ENCODE results near the gene OASL. TPM values are rescaled to one million over a fixed set of nuclear protein-coding genes. Genes with fewer than 3 reads are reported as not detected.
A peak's percentile ranks its signal among the peaks of the same experiment; 100 is the strongest.

Gene OASL
- polyA plus RNA-seq, 1 donor from 2014 or later = 0.42 TPM

- Histone ChIP-seq H4K20me1 (ENCODE audit: insufficient read depth) (no peaks in the 10 kb centered on the region), H3K9ac (ENCODE audit: low read length) (no peak overlapping the region), H3K9me2 (ENCODE audit: insufficient read depth, low read length) (no peaks in the 10 kb centered on the region), H3K4me2 (ENCODE audit: low read length) (no peak overlapping the region), H3K27me3 (ENCODE audit: insufficient read depth, low read depth, low read length) (no peaks in the 10 kb centered on the region), H2AFZ (ENCODE audit: low read depth, low read length) (no peak overlapping the region), H3K9me3 (ENCODE audit: low read length) (no peaks in the 10 kb centered on the region), H3K4me3 (ENCODE audit: low read length) (no peak overlapping the region), H3K79me2 (replicated peaks; ENCODE audit: insufficient read depth, low read length) (no peaks in the 10 kb centered on the region), H3K36me3 (ENCODE audit: insufficient read depth, low read length) (no peaks in the 10 kb centered on the region), H3K27ac (ENCODE audit: low read length) (no peak overlapping the region), H3F3A (ENCODE audit: insufficient read depth, low read length, poor library complexity, severe bottlenecking) (no peaks in the 10 kb centered on the region)
- TF ChIP-seq CTCF (IDR thresholded peaks at IDR 0.05; ENCODE audit: poor library complexity, severe bottlenecking) (no peak), EZH2 (IDR thresholded peaks at IDR 0.05; ENCODE audit: borderline replicate concordance, insufficient read depth, low read length, poor library complexity, severe bottlenecking) (no peak), EP300 (conservative IDR thresholded peaks at IDR 0.05; ENCODE audit: poor library complexity, severe bottlenecking) (no peak), POLR2AphosphoS5 (IDR thresholded peaks at IDR 0.05) (no peak), MXI1 (conservative IDR thresholded peaks at IDR 0.05; ENCODE audit: poor library complexity, severe bottlenecking) (no peak), REST (IDR thresholded peaks at IDR 0.05; ENCODE audit: borderline replicate concordance) (no peak), SMC3 (conservative IDR thresholded peaks at IDR 0.05; ENCODE audit: poor library complexity) (no peak), TAF1 (IDR thresholded peaks at IDR 0.05; ENCODE audit: low read depth) (no peak), RAD21 (conservative IDR thresholded peaks at IDR 0.05) (no peak)
Measured at GRCh38 chr12:121062391-121063045, 23.5 kb upstream of the OASL start.

GRCh38 chr12:121061831-121062230 is 22.8 kb upstream of the OASL start:
- Histone ChIP-seq H3K9me3 (ENCODE audit: low read length) (no peaks in the 10 kb centered on the region), H3F3A (ENCODE audit: insufficient read depth, low read length, poor library complexity, severe bottlenecking) (no peaks in the 10 kb centered on the region), H3K9me2 (ENCODE audit: insufficient read depth, low read length) (no peaks in the 10 kb centered on the region), H3K27me3 (ENCODE audit: insufficient read depth, low read depth, low read length) (no peaks in the 10 kb centered on the region), H3K36me3 (ENCODE audit: insufficient read depth, low read length) (no peaks in the 10 kb centered on the region), H3K79me2 (replicated peaks; ENCODE audit: insufficient read depth, low read length) (no peaks in the 10 kb centered on the region), H3K27ac (ENCODE audit: low read length) (no peak overlapping the region), H3K4me3 (ENCODE audit: low read length) (no peak overlapping the region), H3K9ac (ENCODE audit: low read length) (no peak overlapping the region), H3K4me2 (ENCODE audit: low read length) (no peak overlapping the region), H2AFZ (ENCODE audit: low read depth, low read length) (no peak overlapping the region), H4K20me1 (ENCODE audit: insufficient read depth) (no peaks in the 10 kb centered on the region)
- TF ChIP-seq SMC3 (conservative IDR thresholded peaks at IDR 0.05; ENCODE audit: poor library complexity) (peak; percentile 62), POLR2AphosphoS5 (IDR thresholded peaks at IDR 0.05) (no peak), REST (IDR thresholded peaks at IDR 0.05; ENCODE audit: borderline replicate concordance) (no peak), TAF1 (IDR thresholded peaks at IDR 0.05; ENCODE audit: low read depth) (no peak), MXI1 (conservative IDR thresholded peaks at IDR 0.05; ENCODE audit: poor library complexity, severe bottlenecking) (no peak), RAD21 (conservative IDR thresholded peaks at IDR 0.05) (peak; percentile 67), EP300 (conservative IDR thresholded peaks at IDR 0.05; ENCODE audit: poor library complexity, severe bottlenecking) (no peak), EZH2 (IDR thresholded peaks at IDR 0.05; ENCODE audit: borderline replicate concordance, insufficient read depth, low read length, poor library complexity, severe bottlenecking) (no peak), CTCF (IDR thresholded peaks at IDR 0.05; ENCODE audit: poor library complexity, severe bottlenecking) (peak; percentile 58)
